Chondrocyte (in vitro differentiated cells): Measurements from ENCODE around the gene TOX2. TPM values are rescaled to one million over a fixed set of nuclear protein-coding genes. Genes with fewer than 3 reads are reported as not detected.

Source experiments
- DNase-seq: peaks from one replicate; pipeline ENCODE4 v3.0.0; 2021; ENCODE audit warnings: mixed read lengths, low spot score
- H3K27ac Mint-ChIP-seq: one replicate; pipeline ENCODE4 v1.8.0; 2021; ENCODE audit warnings: mild to moderate bottlenecking, moderate library complexity, mixed read lengths; ENCODE audit not compliant: unreplicated experiment
- H3K27me3 Mint-ChIP-seq: 2 replicates; pipeline ENCODE4 v1.8.0; 2021; ENCODE audit warnings: low read depth, mixed read lengths
- H3K36me3 Mint-ChIP-seq: 2 replicates; pipeline ENCODE4 v1.8.0; 2021; ENCODE audit warnings: low read depth, mixed read lengths
- H3K4me1 Mint-ChIP-seq: 2 replicates; pipeline ENCODE4 v1.8.0; 2021; ENCODE audit warnings: low read depth, mild to moderate bottlenecking, mixed read lengths
- H3K4me3 Mint-ChIP-seq: one replicate; pipeline ENCODE4 v1.8.0; 2021; ENCODE audit warnings: mild to moderate bottlenecking, moderate library complexity, mixed read lengths; ENCODE audit not compliant: unreplicated experiment
- H3K9me3 Mint-ChIP-seq: 2 replicates; pipeline ENCODE4 v1.8.0; 2021; ENCODE audit warnings: low read depth, mixed read lengths
- total RNA-seq: library from RNA; stranded (reverse); gene quantifications from 3 replicates; pipeline ENCODE4 v1.2.1, GENCODE V29; 2021
- TF ChIP-seq, protein P1 (sequence below): fragments of 200-600 bp; sonication (generic); IDR thresholded peaks from 2 replicates; pipeline ENCODE4 v1.5.0; 2021; ENCODE audit warnings: antibody characterized with exemption, mild to moderate bottlenecking, moderate library complexity

Gene TOX2
- total RNA-seq, 1 donor from 2014 or later = 0.12 TPM

DNA sequence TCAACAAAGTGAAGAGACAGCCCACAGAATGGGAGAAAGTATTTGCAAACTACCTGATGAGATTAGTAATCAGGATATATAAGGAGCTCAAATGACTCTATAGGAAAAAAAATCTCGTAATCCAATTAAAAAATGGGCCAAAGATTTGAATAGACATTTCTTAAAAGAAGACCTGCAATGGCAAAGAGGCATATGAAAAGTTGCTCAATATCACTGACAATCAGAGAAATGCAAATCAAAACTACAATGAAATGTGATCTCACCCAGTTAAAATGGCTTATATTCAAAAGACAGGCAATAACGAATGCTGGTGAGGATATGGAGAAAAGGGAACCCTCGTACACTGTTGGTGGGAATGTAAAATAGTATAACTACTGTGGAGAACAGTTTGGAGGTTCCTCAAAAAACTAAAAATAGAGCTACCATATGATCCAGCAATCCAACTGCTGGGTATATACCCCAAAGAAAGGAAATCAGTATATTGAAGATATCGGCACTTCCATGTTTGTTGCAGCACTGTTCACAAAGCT, 65.0 kb downstream of the TOX2 start:
- Mint-ChIP-seq H3K9me3 (peaks cover 5% of the 10 kb centered on the region), H3K27me3 (peaks cover 27% of the 10 kb centered on the region), H3K36me3 (no peaks in the 10 kb centered on the region), H3K4me3 (no peak overlapping the region), H3K4me1 (no peaks in the 10 kb centered on the region), H3K27ac (no peak overlapping the region)
- TF ChIP-seq, protein P1, sequence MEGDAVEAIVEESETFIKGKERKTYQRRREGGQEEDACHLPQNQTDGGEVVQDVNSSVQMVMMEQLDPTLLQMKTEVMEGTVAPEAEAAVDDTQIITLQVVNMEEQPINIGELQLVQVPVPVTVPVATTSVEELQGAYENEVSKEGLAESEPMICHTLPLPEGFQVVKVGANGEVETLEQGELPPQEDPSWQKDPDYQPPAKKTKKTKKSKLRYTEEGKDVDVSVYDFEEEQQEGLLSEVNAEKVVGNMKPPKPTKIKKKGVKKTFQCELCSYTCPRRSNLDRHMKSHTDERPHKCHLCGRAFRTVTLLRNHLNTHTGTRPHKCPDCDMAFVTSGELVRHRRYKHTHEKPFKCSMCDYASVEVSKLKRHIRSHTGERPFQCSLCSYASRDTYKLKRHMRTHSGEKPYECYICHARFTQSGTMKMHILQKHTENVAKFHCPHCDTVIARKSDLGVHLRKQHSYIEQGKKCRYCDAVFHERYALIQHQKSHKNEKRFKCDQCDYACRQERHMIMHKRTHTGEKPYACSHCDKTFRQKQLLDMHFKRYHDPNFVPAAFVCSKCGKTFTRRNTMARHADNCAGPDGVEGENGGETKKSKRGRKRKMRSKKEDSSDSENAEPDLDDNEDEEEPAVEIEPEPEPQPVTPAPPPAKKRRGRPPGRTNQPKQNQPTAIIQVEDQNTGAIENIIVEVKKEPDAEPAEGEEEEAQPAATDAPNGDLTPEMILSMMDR = no peak
- DNase-seq = no peak

DNA sequence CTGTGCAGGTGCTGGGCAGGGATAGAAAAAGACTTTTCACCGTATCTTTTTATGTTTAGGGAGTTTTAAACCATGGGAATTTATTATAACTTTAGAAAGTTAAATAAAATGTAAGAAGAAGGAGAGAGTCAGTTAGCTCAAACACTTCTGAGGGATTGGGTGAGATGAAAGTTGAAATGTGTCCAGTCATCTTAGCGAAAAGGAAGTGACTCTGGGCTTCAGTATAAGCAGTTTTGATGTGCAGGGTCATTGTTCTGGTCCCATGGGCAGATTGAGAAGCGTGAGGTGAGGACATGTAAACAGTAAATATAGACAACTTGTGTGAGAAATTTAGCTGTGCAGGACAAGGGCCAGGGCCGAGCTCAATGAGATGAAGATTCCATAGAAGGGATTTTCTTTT, 66.9 kb downstream of the TOX2 start:
- Mint-ChIP-seq H3K4me3 (no peak overlapping the region), H3K4me1 (no peaks in the 10 kb centered on the region), H3K27ac (no peak overlapping the region), H3K27me3 (peaks cover 32% of the 10 kb centered on the region), H3K36me3 (no peaks in the 10 kb centered on the region), H3K9me3 (peaks cover 5% of the 10 kb centered on the region)
- TF ChIP-seq, protein P1 = no peak
- no peak for DNase-seq

DNA sequence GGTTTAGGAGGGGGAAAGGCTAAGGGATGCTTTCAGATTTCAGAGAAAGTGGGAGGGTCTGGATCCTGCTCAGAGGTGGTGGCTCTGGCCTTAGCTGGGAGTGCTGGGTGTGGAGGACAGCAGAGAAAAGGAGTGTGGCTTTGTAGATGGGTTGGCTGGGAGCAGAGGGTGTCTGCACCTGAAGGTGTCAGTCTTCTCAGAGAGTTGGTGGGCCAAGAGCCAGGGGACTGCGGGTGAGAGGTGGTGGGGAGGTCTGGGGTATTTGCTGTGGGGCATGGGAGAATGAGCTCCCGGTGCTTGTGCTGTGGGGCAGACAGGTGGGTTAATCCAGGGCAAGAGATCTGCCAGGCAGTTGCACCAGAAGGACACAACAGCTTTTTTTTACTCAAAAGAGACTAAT, 67.4 kb downstream of the TOX2 start:
- TF ChIP-seq, protein P1 = no peak
- Mint-ChIP-seq H3K36me3 (no peaks in the 10 kb centered on the region), H3K9me3 (peaks cover 5% of the 10 kb centered on the region), H3K27ac (no peak overlapping the region), H3K27me3 (peaks cover 33% of the 10 kb centered on the region), H3K4me3 (no peak overlapping the region), H3K4me1 (no peaks in the 10 kb centered on the region)
- no peak for DNase-seq

DNA sequence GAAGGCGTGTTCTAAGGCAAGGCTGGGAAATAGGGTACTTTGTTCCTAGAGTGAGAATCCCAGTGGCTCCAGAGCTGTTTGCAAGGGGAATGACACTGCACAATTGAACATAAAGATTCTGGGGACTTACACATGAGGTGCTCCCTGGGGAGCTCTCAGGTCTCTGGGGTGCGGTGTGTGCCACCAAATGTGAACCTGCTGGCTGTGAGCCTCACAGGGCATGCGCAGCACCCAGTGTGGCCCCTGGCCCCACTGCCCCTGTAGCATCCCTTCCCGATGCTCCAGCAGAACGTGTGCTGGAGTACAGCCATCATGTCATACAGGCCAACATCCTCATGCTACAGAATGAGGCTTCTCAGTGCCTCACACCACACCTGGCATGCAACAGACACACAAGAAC, 68.2 kb downstream of the TOX2 start:
- Mint-ChIP-seq H3K36me3 (no peaks in the 10 kb centered on the region), H3K9me3 (peaks cover 5% of the 10 kb centered on the region), H3K4me1 (no peaks in the 10 kb centered on the region), H3K27ac (no peak overlapping the region), H3K4me3 (no peak overlapping the region), H3K27me3 (peaks cover 39% of the 10 kb centered on the region)
- DNase-seq = no peak
- TF ChIP-seq, protein P1 = no peak

DNA sequence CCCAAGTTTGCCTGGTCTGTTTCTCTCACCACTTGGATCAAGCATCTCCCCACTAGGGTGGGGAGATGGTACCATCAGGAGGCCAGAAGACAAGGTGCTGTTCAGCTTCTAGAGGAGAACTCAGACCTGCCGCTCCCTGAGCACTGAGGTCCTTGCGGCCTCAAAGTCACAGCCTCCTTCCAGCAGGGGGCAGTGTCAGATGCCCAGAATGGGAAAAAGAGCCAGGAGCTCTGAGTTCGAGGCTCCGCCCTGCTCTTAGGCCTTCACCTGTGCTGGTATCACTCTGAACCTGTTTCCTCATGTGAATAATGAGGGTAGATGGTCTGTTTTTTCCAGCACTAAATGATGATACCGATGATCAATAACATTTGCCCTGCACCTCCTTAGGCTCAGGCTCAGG, 68.7 kb downstream of the TOX2 start:
- no peaks in the 10 kb centered on the region for H3K36me3 Mint-ChIP-seq
- DNase-seq = no peak
- no peak overlapping the region for H3K27ac Mint-ChIP-seq
- H3K4me1 Mint-ChIP-seq = no peaks in the 10 kb centered on the region
- peaks cover 5% of the 10 kb centered on the region for H3K9me3 Mint-ChIP-seq
- no peak overlapping the region for H3K4me3 Mint-ChIP-seq
- TF ChIP-seq, protein P1 = peak; percentile 57
- H3K27me3 Mint-ChIP-seq = peaks cover 39% of the 10 kb centered on the region
